ENCODE results near the gene VAT1L.

GRCh38 chr16:77874347-77874746, 86.0 kb downstream of the VAT1L start:
- TF ChIP-seq ZNF274 (IDR thresholded peaks at IDR 0.05; ENCODE audit: low read depth, low read length): no peak
- no peak for TF ChIP-seq YY1 (IDR thresholded peaks at IDR 0.05; ENCODE audit: insufficient read depth, insufficient read length)
- no peak for TF ChIP-seq SUZ12 (IDR thresholded peaks at IDR 0.05; ENCODE audit: extremely low read depth, insufficient read depth, insufficient read length)

All from NT2/D1 (cell line).